ENCODE results near the gene SMIM41.

The SMIM41 gene

DNA sequence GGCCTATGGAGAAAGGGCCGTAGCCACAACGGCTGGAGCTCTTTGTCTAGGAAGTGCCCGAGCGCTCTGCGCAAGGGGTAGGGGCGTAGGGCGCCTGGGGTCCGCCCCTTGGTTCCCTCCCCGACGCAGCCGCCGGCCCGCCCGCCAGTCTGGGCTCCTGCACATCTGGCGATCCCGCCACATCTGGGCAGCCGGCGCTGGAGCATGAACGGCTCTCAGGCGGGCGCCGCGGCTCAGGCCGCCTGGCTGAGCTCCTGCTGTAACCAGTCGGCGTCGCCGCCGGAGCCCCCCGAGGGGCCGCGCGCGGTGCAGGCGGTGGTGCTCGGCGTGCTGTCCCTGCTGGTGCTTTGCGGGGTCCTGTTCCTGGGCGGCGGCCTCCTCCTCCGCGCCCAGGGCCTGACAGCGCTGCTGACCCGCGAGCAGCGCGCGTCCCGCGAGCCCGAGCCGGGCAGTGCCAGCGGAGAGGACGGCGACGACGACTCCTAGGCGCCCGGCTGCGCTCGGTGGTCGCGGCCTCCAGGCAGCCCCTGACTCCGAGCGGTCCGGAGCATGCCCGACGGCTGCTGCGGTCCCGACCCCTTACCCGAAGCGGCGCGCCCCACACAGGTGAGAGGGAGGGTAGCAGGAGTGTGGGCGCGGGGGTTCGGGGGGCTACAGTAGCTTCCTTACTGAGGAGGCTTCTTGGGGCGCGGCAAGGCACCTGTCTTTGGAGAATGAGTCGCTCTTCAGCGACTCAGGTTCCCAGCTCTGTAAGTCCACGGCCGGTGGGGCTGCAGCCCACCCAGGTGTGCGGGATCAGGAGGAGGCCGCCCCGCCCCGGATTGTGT, at the start of gene SMIM41:
Gene SMIM41 (plus strand): TSS at position 129 of the 827 bp plus-strand sequence. CDS start 76 bp downstream, at position 205.
- DNase-seq (ENCODE audit: low spot score) = no peak

DNA sequence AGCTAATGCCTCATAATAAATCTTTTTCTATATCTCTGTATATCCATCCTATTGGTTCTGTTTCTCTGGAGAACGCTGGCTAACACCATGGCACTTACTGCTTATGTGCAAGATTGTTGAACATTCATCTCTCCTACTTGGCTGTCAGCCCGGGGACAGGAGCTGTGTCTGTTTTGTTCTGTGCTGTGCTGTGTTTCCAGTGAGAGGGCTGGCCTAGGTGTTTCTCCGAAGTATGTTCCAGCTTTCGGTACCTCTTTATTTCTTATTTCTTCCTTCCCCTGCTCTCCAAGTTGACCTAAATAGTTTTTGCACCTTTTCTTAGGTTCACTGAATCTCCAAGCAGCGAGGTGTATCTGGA, 47.1 kb upstream of the SMIM41 start:
- DNase-seq (ENCODE audit: low spot score) = peak; percentile 65

DNA sequence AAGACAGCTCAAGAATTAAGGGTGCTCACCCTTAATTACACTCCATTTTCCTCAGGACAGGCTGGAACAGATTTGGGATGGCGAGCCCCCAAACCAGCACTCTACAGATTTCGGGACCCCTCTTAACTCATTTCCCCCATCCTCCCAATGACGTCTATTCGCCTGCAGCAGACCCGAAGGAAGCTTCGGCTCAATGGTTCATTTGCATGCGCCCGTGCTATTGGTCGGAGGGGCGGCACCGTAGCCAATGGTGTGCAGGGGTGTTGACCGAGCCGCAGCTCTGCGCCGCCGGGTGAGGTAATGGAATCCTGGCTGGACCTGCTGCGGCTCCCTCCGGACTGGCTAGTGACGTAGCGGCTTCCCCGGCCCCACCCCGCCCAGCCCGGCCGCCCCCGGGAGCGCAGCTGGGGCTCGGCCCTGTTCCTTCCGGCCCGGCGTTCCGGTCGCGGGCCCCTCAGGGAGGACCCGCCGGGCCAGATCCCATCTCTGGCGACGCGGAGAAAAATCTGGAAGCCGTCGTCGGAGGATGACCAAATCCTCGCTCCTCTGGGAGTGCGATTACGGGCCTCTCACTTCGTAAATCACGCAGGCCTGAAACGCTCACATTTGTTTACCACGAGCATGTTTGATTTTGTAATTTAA, 46.6 kb upstream of the SMIM41 start:
- peak; percentile 98 for DNase-seq (ENCODE audit: low spot score)

DNA sequence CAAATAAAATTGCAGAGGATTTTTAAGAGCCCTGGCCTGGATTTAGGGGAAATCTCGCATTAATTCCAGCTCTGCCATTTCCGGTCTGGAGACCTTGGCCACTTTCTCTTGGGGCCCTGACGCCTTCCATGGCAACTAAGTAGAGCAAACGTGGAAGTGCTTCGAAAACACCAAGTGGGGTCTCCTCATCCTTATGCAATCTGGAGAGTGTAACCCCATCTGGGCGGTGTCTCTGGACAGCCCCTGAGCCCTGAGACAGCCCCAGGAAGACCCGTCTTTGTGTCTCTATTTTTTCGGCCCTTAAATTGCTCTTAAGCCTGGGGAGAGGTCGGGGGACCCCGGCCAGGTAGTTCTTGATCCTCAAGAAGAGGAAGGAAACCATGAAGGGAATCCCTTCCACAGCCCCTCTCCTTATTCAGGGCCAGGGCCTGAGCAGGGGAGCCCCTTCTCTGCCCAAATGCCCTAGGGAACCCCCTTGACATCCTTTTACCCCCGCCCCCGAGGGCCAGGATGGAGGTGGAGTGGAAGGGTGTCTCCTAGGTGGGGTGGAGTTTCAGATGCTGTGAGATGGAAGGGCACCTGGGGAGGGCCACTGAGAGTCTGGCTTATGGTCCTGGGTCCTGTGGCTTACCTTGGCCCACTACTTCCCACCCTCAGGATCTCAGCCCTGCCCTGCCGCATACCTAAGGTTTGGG, 45.9 kb upstream of the SMIM41 start:
- DNase-seq (ENCODE audit: low spot score) = no peak

DNA sequence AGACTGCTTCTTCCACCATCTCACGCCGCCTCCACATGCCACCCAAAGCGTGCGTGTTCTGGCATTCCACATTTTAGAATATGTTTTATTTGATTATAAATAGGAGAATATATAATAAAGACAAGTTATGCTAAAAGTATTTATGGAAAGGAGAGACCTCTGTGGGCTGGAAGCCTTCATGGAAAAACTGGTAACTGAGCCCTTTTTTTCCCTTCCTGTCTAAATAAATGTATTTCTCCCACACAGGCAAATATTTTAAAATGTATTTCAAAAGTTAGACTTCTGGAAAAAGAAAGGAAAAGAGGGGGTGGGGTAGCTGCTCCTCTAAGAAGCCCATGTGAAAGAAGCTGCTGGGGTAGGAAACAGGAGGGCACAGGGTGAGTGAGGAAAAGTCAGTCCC, 44.3 kb upstream of the SMIM41 start:
- no peak for DNase-seq (ENCODE audit: low spot score)

DNA sequence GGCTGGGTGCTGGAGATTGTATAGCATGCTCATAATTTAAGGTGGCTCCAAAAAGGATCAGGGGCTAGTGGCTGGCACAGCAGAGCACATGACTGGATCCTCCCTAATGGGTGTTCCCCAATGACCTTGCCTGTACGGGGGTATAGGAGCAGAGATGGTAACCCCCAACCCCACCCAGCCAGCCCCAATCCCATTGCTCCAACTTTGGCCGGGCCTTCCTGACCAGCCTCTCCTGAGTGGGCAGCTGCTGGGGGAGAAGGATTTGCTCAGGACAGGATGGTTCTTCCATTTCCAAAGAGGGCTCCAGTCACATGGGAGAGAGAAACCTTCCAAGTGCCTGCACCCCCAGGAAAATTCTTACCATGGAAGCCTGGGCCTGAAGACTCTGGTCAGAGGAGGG, 43.6 kb upstream of the SMIM41 start:
- no peak for DNase-seq (ENCODE audit: low spot score)

DNA sequence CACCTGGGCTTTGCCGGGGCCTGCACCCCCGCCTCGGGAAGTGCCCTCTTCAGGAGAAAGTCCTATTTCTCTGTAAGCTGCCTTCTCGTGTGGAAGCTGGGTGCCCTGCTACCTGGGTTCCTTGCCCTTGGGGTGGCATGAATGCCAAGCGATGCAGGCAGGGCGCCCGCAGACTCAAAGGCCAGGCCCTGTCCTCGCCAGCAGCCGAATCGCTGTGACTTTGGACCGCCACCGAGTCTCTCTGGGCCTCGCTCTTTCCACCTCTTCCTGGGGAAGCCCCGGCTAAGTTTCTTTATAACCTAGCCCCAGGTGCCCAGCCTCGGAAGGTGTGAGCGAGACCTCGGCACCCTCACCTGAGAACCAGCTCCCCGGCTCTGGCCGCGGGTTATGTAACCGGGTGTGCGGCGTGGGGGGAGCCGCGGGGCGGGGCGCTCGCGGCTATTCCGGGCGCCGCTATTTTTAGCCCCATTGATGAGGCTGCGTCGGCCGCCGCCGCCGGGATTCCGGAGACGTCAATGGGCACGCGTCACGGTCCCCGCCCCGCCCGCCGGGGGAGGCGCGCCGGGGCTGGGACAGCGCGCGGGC, 42.8 kb upstream of the SMIM41 start:
- DNase-seq (ENCODE audit: low spot score) = peak; percentile 86

DNA sequence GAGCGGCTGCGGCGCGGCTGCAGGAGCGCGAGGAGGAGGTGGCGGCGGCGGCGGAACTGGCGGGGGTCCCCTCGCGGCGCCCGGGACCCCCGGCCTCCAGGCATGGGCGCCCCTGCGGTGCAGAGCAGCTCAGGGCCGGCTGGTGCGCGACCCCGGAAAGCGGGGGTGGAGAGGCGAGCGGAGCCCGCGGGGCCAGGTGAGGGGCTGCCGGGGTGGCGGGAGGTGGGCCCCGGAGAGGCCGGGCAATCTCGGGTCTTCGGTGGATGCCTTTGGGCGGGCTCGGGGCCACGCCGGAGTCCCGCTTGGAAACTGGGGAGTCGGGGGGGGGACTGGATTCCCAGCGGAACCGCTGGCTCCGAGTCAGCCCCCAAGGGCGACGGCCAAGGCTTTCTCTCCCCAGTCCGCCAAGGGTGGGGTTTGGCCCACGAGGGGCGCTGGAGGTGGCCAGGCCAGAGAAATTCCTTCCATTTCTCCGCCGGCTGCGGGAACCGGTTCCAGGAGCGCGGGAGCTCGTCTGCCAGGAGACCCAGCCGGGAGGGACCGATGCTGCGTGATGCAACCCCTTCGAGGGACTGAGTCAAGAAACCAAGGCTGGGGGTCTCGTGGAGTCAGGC, 42.1 kb upstream of the SMIM41 start:
- DNase-seq (ENCODE audit: low spot score) = peak; percentile 47

DNA sequence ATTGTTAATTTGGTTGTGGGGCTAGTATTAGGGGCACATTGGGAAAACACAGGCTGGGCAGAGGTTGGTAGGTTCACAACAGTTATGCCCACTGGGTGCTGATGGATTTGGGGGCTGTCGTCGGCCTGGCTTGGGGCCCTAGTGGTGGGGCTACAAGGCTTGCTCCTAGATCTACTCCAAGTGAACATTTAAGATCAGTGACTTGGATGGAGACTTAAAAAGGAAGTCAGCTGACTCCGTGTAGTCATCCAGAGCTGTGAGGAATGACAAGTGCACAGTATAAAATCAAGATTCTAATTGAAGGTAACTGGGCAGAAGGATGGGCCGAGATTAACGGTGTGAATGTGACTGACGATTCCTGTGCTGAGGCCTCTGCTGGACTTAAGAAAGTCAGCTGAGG, 41.1 kb upstream of the SMIM41 start:
- no peak for DNase-seq (ENCODE audit: low spot score)

DNA sequence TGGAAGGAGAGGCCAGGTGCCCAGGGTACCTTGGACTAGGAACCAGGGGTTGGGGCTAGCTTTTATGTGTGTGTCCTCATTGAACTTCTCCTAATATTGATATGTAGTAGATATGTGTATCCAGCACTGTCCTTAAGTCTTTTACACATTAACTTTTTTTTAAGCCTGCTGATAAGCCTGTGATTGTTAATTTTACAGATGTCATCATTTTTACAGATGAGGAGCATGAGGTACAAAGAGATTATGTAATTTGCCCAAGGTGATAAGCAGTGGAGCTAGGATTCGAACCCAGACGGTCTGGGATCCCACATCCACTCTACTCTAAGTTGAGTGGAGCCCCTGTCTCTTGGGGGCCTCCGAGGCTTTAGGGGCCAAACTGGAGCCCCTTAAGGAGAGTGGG, 38.5 kb upstream of the SMIM41 start:
- DNase-seq (ENCODE audit: low spot score) = no peak

DNA sequence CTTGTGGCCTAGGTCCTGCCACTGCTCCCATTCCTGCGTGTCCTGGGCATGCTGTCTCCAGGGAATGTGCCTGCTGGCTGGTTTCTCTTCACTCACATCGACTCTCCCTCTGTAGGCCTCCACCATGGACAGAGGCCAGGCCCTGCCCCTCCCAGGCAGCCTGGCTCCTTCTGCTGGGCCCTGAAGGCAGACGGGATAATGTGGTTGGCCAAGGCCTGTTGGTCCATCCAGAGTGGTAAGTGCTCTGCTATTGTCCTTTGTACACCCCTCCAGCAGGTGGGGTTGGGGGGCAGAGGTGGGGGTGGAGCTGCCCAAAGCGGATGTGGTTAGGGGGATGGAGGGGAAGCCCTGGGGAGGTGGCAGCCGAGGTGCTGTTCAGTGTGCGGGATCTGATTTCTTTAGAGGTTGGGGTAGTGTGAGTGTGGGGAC, 37.8 kb upstream of the SMIM41 start:
- DNase-seq (ENCODE audit: low spot score) = peak; percentile 69

DNA sequence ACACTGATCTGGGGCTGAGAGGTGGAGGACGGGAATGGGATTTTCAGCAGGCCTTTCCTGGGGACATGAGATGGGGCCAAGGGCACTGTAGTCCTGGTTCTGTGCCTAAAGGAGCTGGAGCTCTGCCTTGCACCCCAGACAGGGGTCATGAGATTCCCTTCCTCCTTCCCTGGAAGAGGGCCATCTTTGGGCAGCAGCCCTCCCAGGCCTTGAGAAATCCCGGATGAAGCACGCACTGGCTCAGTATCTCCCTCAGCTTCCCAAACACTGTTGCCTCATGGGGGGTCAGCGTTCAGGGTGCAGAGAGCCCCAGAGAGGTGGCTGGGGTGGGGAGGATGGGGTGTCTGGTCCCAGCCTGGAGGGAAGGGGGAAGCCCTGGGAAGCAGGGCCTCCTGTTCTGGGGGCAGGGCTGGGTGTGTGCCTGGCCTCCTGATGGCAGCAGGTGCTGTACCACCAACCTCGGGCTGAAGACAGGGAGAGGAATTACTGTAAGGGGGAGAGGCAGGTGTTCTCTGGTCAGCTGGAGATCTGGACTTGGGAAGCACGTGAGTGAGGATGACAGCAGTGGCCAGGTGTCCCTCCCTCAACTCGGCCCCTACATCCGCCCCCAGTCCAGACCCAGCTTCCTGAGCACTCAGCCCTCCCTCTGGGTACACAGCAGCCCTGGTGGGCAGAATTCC, 36.7 kb upstream of the SMIM41 start:
- no peak for DNase-seq (ENCODE audit: low spot score)

DNA sequence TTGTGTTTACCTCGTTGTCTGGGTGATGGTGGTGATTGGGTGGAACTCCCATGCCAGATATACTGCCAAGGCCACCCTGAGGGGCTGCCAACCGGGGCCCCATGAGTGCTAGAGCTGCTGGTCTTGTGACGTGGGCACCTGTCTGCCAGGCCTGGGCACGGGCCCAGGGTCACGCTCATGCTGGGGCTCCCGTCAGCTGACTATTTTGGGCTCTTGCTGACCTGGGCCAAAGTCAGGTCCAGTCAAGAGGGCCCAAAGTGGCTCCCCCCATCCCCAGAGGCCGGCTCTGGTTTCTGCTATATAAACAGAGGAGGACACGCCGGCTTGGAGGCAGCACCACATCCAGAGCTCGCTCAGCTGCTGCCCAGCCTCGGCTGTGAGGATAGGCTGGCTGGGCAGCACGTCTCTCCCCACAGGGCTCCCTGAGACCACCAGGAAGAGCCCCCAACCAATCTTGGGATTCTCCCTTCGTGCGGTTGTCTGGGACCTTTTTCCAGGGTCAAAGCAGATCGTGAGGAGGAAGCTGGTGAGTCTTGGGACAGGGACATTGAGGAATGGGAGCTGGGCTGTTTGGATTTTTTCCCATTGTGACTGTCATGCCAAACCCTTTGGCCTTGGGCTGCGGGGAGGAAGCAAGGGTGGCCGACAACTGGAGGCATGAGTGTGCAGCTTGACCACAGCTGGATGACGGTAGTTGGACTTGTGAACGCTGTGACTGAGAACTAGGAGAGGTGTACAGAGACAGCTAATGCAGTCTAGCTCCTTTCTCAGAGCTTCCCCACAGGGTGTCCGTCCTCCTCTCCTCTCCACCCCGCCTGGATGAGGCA, 35.9 kb upstream of the SMIM41 start:
- DNase-seq (ENCODE audit: low spot score) = peak; percentile 60

DNA sequence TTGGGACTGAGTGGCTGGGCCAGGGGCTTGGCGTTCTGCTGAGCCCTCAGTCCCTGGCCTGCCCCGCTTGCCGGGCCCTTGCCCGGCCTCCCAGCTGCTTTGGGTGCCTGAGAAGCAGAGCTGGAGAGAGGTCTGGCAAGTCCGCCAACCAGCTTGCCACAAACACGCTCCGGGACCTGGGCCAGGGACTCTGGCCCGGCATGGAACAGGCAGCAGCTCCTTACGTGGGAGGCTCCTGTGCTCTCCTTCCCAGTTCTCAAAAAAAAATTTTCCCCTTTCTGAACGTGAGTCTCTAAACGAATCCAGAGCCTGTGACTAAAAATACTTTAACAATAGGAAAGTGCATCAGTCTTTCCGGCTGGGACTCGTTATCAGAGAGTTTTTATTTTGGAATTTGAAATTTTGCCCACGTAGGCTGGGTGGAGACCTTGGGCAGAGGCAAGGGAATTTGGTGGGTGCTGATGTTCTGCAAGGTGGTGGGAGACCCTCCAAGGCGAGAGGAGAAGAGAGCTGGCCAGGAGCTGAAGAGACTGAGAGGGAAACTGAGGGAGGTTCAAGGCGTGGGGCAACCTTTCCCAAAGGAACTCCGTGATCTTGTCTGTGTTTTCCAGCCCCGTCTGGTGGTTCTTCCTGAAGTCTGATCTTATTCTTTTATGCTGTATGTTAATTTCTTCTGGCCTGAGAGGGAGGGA, 35.1 kb upstream of the SMIM41 start:
- DNase-seq (ENCODE audit: low spot score) = peak; percentile 91

DNA sequence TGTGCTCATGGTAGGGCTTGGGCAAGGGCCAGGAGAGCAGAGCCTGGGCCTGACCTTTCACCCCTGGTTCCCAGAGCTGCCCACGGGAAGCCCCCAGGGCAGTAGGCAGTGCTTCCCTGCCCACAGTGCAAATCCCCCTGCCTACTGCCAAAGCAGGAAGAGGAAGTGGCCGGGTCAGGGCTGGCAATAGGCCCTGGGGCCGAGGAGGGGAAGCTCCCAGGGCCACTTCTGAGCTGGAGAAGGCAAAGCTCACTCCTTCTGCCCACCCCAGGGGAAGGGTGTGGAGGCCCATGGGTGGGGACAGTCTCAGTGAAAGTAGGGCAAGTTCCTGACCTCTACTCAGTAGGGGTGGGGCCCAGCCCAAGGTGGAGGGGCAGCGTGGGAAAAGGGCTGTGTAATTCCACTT, 33.7 kb upstream of the SMIM41 start:
- DNase-seq (ENCODE audit: low spot score) = no peak

DNA sequence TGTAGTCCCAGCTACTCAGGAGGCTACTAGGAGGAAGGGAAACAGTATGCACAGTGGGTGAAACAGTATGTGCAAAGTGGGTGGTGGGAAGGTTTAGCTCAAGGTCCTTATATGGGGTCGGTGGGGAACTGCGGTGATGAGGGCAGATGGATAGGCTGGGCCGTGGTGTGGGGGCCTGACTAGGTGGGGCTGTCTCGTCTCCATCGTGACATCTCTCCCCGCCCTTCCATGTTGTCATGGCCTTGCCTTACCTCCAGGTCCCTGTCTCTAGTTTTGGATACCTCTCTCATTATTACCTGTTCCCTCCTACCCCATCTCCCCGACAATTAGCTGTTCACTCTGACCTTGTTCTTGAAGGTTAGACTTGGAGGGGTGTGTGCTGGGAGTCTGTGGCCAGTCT, 32.6 kb upstream of the SMIM41 start:
- no peak for DNase-seq (ENCODE audit: low spot score)

DNA sequence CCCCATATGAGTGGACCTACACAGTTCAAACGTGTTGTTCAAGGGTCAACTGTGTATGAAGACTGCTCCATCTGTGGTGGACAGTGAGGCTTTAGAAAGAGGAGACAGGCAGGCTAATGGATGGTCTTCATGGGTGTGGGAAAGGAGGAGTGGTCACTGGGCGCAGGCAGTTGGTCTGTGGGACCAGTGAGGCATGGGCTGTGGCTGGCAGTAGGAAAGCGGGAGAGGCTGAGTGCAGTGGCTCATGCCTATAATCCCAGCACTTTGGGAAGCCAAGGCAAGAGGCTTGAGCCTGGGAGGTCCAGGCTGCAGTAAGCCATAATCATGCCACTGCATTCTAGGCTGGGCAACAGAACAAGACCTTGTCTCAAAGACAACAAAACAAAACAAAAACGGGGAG, 30.2 kb upstream of the SMIM41 start:
- no peak for DNase-seq (ENCODE audit: low spot score)

DNA sequence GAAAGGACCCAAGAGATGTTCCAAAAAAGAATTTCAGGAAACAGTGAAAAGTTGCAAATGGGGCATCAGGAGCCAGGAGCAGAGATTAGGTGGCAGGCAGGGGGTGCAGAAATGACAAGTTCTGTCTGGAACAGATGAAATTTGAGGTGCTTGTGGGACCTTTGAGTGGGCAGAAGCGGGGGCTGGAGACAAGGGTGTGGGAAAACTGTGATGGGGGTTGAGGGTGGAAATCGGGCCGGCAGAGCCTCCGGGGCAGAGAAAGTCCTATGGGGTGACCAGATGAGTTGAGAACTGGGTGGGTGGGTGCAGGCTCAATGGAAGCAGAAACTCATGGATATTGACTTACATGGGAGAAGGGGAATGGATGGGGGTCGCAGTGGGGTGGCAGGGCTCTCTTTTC, 29.8 kb upstream of the SMIM41 start:
- DNase-seq (ENCODE audit: low spot score) = no peak

DNA sequence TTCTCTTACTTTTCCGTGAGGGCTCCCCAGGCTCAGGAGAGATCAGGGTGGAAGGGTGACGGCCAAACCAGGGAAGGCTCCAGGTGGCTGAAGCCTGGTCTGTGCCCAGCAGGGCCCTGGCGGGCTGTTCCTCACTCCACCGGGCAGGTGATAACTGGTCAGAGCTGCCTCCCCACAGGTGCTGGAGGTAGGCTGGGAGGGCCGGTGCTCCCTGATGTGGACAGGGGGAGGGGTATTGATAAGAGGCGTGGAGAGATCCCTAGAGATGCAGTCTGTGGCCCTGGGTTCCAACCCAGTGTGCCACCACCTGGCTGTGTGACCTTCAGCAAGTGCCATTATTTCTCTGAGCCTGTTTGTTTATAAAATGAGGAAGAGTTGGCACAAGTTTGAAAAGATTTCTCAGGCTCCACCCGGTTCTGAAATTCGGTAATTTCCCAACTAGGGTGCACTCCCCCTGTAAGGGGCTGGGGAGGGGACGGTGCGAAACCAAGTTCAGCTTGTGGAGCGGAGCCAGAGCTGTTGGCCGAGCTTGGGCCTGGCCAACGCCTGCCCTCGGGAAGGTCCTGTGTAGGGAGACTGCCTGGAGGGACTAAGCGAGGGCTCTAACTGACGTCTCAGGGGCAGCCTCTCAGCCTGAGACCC, 29.3 kb upstream of the SMIM41 start:
- DNase-seq (ENCODE audit: low spot score) = no peak
